Tibial nerve (tissue), 4 donors: ENCODE results near the gene HRH1. TPM values are rescaled to one million over a fixed set of nuclear protein-coding genes. Genes with fewer than 3 reads are reported as not detected.
A peak's percentile ranks its signal among the peaks of the same experiment; 100 is the strongest.
"Not testable (repeated sequence)": the region's sequence is repeated elsewhere in the genome, so short reads cannot be mapped to it uniquely, and the experiment has no call there.

Experiments used
- DNase-seq, 2 donors: peaks; one replicate each; pipeline ENCODE4 v3.0.0-alpha.2; 2019; ENCODE audit warnings: low spot score in 2 of 2
- H3K27ac ChIP-seq, 4 donors: fragments of 200-600 bp; sonication (generic) in 3 of 4; one replicate each; pipeline ENCODE4 v1.5.1; 2017 to 2019; ENCODE audit warnings: mild to moderate bottlenecking in 1 of 4
- H3K27me3 ChIP-seq, 2 donors: fragments of 200-600 bp; sonication (generic) in 1 of 2; one replicate each; pipeline versions ENCODE4 v1.5.1 to v1.6.0; 2017 to 2019
- H3K36me3 ChIP-seq, 3 donors: fragments of 200-600 bp; sonication (generic); one replicate each; pipeline ENCODE4 v1.5.1; 2018 to 2019
- H3K4me1 ChIP-seq, 4 donors: fragments of 200-600 bp; sonication (generic) in 3 of 4; one replicate each; pipeline ENCODE4 v1.5.1; 2017 to 2019
- H3K4me3 ChIP-seq, 4 donors: fragments of 200-600 bp; sonication (generic) in 3 of 4; one replicate each; pipeline ENCODE4 v1.5.1; 2017 to 2019; ENCODE audit warnings: mild to moderate bottlenecking in 1 of 4, moderate library complexity in 1 of 4
- H3K9me3 ChIP-seq, 4 donors: fragments of 200-600 bp; sonication (generic) in 3 of 4; one replicate each; pipeline ENCODE4 v1.5.1; 2017 to 2019
- CTCF ChIP-seq, 5 experiments: fragments of 200-600 bp in 3 of 5; fragments of 450-650 bp in 2 of 5; sonication (generic) in 3 of 5; IDR thresholded peaks; one replicate each; pipeline ENCODE4 v1.5.1; 2016 to 2019; ENCODE audit warnings: antibody characterized with exemption in 5 of 5, mild to moderate bottlenecking in 3 of 5, moderate library complexity in 2 of 5
- EP300 ChIP-seq, 2 donors: sonication (generic); formaldehyde crosslinking; IDR thresholded peaks; one replicate each; pipeline ENCODE4 v1.6.1; 2017; ENCODE audit warnings: antibody characterized with exemption in 2 of 2, mild to moderate bottlenecking in 1 of 2
- POLR2A ChIP-seq, 2 donors: fragments of 450-650 bp; IDR thresholded peaks; one replicate each; pipeline ENCODE4 v1.6.1; 2017; ENCODE audit warnings: antibody characterized with exemption in 2 of 2, mild to moderate bottlenecking in 2 of 2, moderate library complexity in 2 of 2
- WGBS, 2 donors: methylation state at CpG; one replicate each; pipeline ENCODE4 v1.1.5; 2018; 5-methylcytosine and 5-hydroxymethylcytosine counted together
- total RNA-seq, 4 donors: library from RNA; depleted of rRNA; stranded (reverse); fragments of >200 nt; gene quantifications; one replicate each; pipeline ENCODE4 v1.1.0, GENCODE V29; 2016

HRH1 gene
- total RNA-seq, 4 donors from 2014 or later = 13.8 to 20.3 (median 15.9) TPM

- WGBS, 2 donors = 78 to 85% methylated on average over 7 of the region's 7 CpGs
- Histone ChIP-seq H3K36me3 (no peaks in the 10 kb centered on the region), H3K27me3 (no peaks in the 10 kb centered on the region), H3K9me3 (no peaks in the 10 kb centered on the region), H3K27ac (no peak overlapping the region), H3K4me3 (no peak overlapping the region), H3K4me1 (no peaks in the 10 kb centered on the region)
- peak in 1 of 2 donors; percentile 1 for DNase-seq
- TF ChIP-seq EP300 (IDR thresholded peaks at IDR 0.05) (no peak), POLR2A (IDR thresholded peaks at IDR 0.05) (no peak), CTCF (IDR thresholded peaks at IDR 0.05) (no peak)
Measured at GRCh38 chr3:11130385-11130784, 23.9 kb upstream of the HRH1 start.

- Histone ChIP-seq H3K27ac (peak overlapping the region in 2 of 4 donors; percentile 43 to 58), H3K4me3 (no peak overlapping the region), H3K27me3 (no peaks in the 10 kb centered on the region), H3K9me3 (no peaks in the 10 kb centered on the region), H3K36me3 (no peaks in the 10 kb centered on the region), H3K4me1 (peaks cover 0 to 6% (median 0%) of the 10 kb centered on the region in 4 donors)
- WGBS, 2 donors = 59 to 69% methylated on average over 5 of the region's 5 CpGs
- peak in 1 of 2 donors; percentile 4 for DNase-seq
- peak in 1 of 2 donors; percentile 38 for TF ChIP-seq EP300 (IDR thresholded peaks at IDR 0.05)
- no peak for TF ChIP-seq POLR2A (IDR thresholded peaks at IDR 0.05)
Measured at GRCh38 chr3:11131371-11131770, 22.9 kb upstream of the HRH1 start.

GRCh38 chr3:11131886-11132285 is 22.4 kb upstream of the HRH1 start:
- not testable (repeated sequence) for H3K4me3 ChIP-seq, H3K9me3 ChIP-seq, H3K27me3 ChIP-seq, H3K36me3 ChIP-seq
- WGBS, 2 donors = 90 to 93% methylated on average over 7 of the region's 7 CpGs
- Histone ChIP-seq H3K4me1 (peaks cover 0 to 11% (median 0%) of the 10 kb centered on the region in 4 donors), H3K27ac (peak overlapping the region in 2 of 4 donors; percentile 43 to 58)
- DNase-seq = peak in 1 of 2 donors; percentile 3

- WGBS, 2 donors = 73 to 77% methylated on average over 4 of the region's 4 CpGs
- no peaks in the 10 kb centered on the region for H3K9me3 ChIP-seq
- H3K27ac ChIP-seq = no peak overlapping the region
- no peaks in the 10 kb centered on the region for H3K36me3 ChIP-seq
- H3K27me3 ChIP-seq = no peaks in the 10 kb centered on the region
- TF ChIP-seq EP300 (IDR thresholded peaks at IDR 0.05) = no peak
- no peak for TF ChIP-seq CTCF (IDR thresholded peaks at IDR 0.05)
- TF ChIP-seq POLR2A (IDR thresholded peaks at IDR 0.05) = no peak
- no peak overlapping the region for H3K4me3 ChIP-seq
- H3K4me1 ChIP-seq = peaks cover 0 to 11% (median 0%) of the 10 kb centered on the region in 4 donors
- peak in 1 of 2 donors; percentile 4 for DNase-seq
Measured at GRCh38 chr3:11132861-11133260, 21.4 kb upstream of the HRH1 start.

GRCh38 chr3:11134794-11135193 is 19.5 kb upstream of the HRH1 start:
- H3K27me3 ChIP-seq = no peaks in the 10 kb centered on the region
- no peaks in the 10 kb centered on the region for H3K36me3 ChIP-seq
- WGBS, 2 donors = 56 to 57% methylated on average over 2 of the region's 2 CpGs
- no peak overlapping the region for H3K4me3 ChIP-seq
- H3K27ac ChIP-seq = peak overlapping the region in 1 of 4 donors; percentile 26
- no peak for TF ChIP-seq POLR2A (IDR thresholded peaks at IDR 0.05)
- no peak for TF ChIP-seq CTCF (IDR thresholded peaks at IDR 0.05)
- TF ChIP-seq EP300 (IDR thresholded peaks at IDR 0.05) = peak in 1 of 2 donors; percentile 54
- H3K9me3 ChIP-seq = peaks cover 0 to 5% (median 0%) of the 10 kb centered on the region in 4 donors
- no peak for DNase-seq
- H3K4me1 ChIP-seq = peaks cover 0 to 18% (median 6%) of the 10 kb centered on the region in 4 donors

- DNase-seq = no peak
- peak overlapping the region in 2 of 4 donors; percentile 74 to 76 for H3K27ac ChIP-seq
- peaks cover 0 to 5% (median 0%) of the 10 kb centered on the region in 4 donors for H3K9me3 ChIP-seq
- H3K4me1 ChIP-seq = peaks cover 0 to 29% (median 7%) of the 10 kb centered on the region in 4 donors
- 64 to 67% methylated on average over 3 of the region's 3 CpGs for WGBS, 2 donors
- TF ChIP-seq CTCF (IDR thresholded peaks at IDR 0.05) (no peak), EP300 (IDR thresholded peaks at IDR 0.05) (no peak), POLR2A (IDR thresholded peaks at IDR 0.05) (no peak)
- no peak overlapping the region for H3K4me3 ChIP-seq
- no peaks in the 10 kb centered on the region for H3K36me3 ChIP-seq
- no peaks in the 10 kb centered on the region for H3K27me3 ChIP-seq
Measured at GRCh38 chr3:11136116-11136515, 18.2 kb upstream of the HRH1 start.
